Kidney epithelial cell (primary cell): Measurements from ENCODE around the gene ENTPD2. TPM values are rescaled to one million over a fixed set of nuclear protein-coding genes. Genes with fewer than 3 reads are reported as not detected.

Source experiments
- DNase-seq: peaks from one replicate; pipeline ENCODE4 v3.0.0-alpha.2; 2010; ENCODE audit warnings: low read depth
- H3K27me3 ChIP-seq: 2 replicates; pipeline ENCODE4 v1.6.0; 2011; ENCODE audit warnings: low read length; ENCODE audit not compliant: control insufficient read depth, insufficient read depth
- H3K36me3 ChIP-seq: 2 replicates; pipeline ENCODE4 v1.5.1; 2011; ENCODE audit warnings: low read length; ENCODE audit not compliant: control insufficient read depth, insufficient read depth
- H3K4me3 ChIP-seq: 2 replicates; pipeline ENCODE4 v1.5.1; 2011; ENCODE audit warnings: low read depth, mild to moderate bottlenecking, control low read depth, low read length
- total RNA-seq: library from RNA; depleted of rRNA; stranded (reverse); fragments of >200 nt; gene quantifications from 2 replicates; pipeline ENCODE4 v1.2.3, GENCODE V29; 2015
- TF ChIP-seq, protein P1 (sequence below): IDR thresholded peaks from 2 replicates; pipeline ENCODE4 v1.5.1; 2011; ENCODE audit warnings: mild to moderate bottlenecking, moderate library complexity, low read length, control low read depth, inconsistent platforms; ENCODE audit not compliant: insufficient read depth, poor library complexity, severe bottlenecking

ENTPD2 gene
- 0.21 TPM in 1 of 2 replicates, not detected in the other for total RNA-seq

GRCh38 chr9:137053944-137054931 lies at the start of gene ENTPD2:
Gene ENTPD2, minus strand, starts transcription at chr9:137054061. Its CDS starts 64 bp downstream, at chr9:137053997.
- Histone ChIP-seq H3K36me3 (no peaks in the 10 kb centered on the region), H3K4me3 (peak within 1 kb of the TSS; percentile 17), H3K27me3 (peaks cover 65% of the 10 kb centered on the region)
- DNase-seq: no peak
- TF ChIP-seq, protein P1, sequence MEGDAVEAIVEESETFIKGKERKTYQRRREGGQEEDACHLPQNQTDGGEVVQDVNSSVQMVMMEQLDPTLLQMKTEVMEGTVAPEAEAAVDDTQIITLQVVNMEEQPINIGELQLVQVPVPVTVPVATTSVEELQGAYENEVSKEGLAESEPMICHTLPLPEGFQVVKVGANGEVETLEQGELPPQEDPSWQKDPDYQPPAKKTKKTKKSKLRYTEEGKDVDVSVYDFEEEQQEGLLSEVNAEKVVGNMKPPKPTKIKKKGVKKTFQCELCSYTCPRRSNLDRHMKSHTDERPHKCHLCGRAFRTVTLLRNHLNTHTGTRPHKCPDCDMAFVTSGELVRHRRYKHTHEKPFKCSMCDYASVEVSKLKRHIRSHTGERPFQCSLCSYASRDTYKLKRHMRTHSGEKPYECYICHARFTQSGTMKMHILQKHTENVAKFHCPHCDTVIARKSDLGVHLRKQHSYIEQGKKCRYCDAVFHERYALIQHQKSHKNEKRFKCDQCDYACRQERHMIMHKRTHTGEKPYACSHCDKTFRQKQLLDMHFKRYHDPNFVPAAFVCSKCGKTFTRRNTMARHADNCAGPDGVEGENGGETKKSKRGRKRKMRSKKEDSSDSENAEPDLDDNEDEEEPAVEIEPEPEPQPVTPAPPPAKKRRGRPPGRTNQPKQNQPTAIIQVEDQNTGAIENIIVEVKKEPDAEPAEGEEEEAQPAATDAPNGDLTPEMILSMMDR: no peak

DNA sequence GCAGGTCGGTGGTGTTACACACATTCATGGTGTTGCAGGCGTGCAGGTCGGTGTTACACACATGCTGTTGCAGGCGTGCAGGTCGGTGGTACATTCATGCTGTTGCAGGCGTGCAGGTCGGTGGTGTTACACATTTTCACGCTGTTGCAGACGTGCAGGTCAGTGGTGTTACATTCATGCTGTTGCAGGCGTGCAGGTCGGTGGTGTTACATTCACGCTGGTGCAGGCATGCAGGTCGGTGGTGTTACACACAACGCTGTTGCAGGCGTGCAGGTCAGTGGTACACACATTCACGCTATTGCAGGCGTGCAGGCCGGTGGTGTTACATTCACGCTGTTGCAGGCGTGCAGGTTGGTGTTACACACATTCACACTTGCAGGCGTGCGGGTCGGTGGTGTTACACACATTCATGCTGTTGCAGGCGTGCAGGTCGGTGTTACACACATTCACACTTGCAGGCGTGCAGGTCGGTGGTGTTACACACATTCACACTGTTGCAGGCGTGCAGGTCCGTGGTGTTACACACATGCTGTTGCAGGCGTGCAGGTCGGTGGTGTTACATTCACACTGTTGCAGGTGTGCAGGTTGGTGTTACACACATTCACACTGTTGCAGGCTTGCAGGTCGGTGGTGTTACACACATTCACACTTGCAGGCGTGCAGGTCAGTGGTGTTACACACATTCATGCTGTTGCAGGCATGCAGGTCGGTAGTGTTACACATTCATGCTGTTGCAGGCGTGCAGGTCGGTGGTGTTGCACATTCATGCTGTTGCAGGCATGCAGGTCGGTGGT lies 49.5 kb upstream of the ENTPD2 start:
- DNase-seq: no peak
- H3K27me3 ChIP-seq: no peaks in the 10 kb centered on the region
- H3K4me3 ChIP-seq: no peak overlapping the region
- peaks cover 9% of the 10 kb centered on the region for H3K36me3 ChIP-seq
- TF ChIP-seq, protein P1: no peak

DNA sequence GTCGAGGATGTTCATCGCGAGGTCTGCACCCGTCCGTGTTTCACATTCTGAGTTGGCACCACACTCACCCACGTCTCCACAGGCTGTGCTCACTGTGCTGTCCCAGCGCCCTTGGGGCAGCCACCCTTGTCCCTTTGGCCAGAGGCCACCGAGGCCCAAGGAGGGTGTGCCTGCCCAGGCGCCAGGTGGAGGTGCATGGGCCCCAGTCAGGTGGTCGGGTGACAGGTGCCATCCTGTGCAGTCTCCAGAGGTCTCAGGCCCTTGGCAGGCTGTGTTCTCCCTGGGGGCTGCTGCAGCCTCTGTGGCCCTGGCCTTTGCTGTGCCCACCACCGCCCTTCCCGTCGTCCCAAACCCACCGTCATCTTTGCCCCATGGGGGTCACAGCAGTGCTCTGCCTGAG lies 45.4 kb upstream of the ENTPD2 start:
- no peak overlapping the region for H3K4me3 ChIP-seq
- H3K36me3 ChIP-seq: peaks cover 11% of the 10 kb centered on the region

GRCh38 chr9:137097761-137098462 lies 44.1 kb upstream of the ENTPD2 start:
- TF ChIP-seq, protein P1: no peak
- Histone ChIP-seq H3K36me3 (peaks cover 10% of the 10 kb centered on the region), H3K27me3 (no peaks in the 10 kb centered on the region), H3K4me3 (no peak overlapping the region)
- DNase-seq: no peak

More for the DNA sequence above, 45.4 kb upstream of the ENTPD2 start:
- H3K27me3 ChIP-seq: no peaks in the 10 kb centered on the region
- DNase-seq: no peak
- TF ChIP-seq, protein P1: no peak

DNA sequence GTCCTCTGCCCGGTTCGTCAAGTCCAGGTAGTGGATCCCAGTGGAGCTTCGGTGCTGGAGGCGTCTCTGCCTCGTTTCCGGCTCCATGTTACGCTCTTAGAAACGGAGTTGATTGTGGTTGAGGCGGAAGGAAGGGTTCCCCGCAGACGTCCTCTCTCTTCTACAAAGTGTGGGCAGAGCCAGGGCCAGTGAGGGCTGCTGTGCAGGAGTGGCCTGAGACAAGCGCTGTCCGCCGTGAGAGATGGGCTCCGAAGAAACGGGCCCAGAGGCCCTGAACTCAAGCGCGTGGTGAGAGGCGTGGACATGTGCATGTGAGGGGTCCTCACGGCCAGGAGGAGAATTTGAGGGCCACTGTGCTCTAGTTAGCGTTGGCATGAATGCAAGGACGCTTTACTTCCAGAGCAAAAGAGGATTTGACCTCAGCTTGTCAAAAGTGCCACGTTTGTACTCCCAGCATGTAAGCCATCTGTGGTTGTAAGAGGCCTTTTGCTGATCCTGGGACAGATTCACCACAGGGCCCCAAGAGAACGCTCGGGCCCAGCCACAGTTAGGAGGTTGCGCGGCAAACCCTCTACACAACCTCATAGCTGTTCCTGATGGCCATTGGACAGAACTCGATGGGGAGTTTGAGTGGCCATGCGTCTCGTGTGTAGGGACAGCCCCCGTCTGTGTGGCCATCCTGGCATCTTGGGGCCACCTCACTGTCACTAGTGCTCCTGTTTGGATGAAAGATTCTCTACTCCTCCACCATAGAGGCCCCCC lies 43.1 kb upstream of the ENTPD2 start:
- TF ChIP-seq, protein P1: no peak

More for the DNA sequence above, 43.1 kb upstream of the ENTPD2 start:
- Histone ChIP-seq H3K36me3 (peaks cover 9% of the 10 kb centered on the region), H3K4me3 (no peak overlapping the region), H3K27me3 (no peaks in the 10 kb centered on the region)
- no peak for DNase-seq
